ENCODE measurements around the gene RIMS4.

RIMS4 gene

DNA sequence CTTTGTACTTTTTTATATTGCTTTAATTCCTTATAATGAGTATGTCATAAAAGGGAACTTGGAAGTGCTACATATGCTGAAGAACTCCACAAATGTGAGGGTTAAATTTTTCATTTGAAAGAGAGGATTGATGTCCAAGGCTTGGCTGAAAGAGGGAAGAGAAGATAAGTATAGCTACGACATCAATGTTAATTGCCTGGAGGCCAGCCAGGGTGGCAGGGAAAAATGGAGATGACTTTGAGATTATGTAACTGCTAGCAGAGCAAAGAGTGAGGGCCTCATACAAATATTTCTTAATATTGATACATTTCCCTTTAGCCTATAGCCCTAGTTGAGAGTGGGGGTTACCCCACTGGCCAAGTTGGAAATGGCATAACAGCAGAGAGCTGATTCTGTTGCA is 24.8 kb upstream of the RIMS4 start:
- no peak overlapping the region for H3K4me3 ChIP-seq (ENCODE audit: low read length)
- no peaks in the 10 kb centered on the region for H4K20me1 ChIP-seq (ENCODE audit: control insufficient read depth, insufficient read depth, low read depth, low read length)
- no peaks in the 10 kb centered on the region for H3K9me3 ChIP-seq (ENCODE audit: control insufficient read depth, insufficient read depth, low read length)
- peaks cover 44% of the 10 kb centered on the region for H3K27me3 ChIP-seq (ENCODE audit: control insufficient read depth, low read length)
- no peaks in the 10 kb centered on the region for H3K4me1 ChIP-seq (ENCODE audit: control insufficient read depth, low read length)
- no peaks in the 10 kb centered on the region for H3K36me3 ChIP-seq (ENCODE audit: control insufficient read depth, low read length)
- H3K4me2 ChIP-seq (ENCODE audit: low read length), result no peak overlapping the region
- no peak overlapping the region for H3K27ac ChIP-seq (ENCODE audit: low read depth, low read length)
- H3K9me2 ChIP-seq (replicated peaks; ENCODE audit: control insufficient read depth, low read length), result no peaks in the 10 kb centered on the region
- no peaks in the 10 kb centered on the region for H3K79me2 ChIP-seq (ENCODE audit: control insufficient read depth, low read length)
- TF ChIP-seq EZH2phosphoT487 (IDR thresholded peaks at IDR 0.05; ENCODE audit: borderline replicate concordance, low read length), result no peak
- TF ChIP-seq, protein P1, sequence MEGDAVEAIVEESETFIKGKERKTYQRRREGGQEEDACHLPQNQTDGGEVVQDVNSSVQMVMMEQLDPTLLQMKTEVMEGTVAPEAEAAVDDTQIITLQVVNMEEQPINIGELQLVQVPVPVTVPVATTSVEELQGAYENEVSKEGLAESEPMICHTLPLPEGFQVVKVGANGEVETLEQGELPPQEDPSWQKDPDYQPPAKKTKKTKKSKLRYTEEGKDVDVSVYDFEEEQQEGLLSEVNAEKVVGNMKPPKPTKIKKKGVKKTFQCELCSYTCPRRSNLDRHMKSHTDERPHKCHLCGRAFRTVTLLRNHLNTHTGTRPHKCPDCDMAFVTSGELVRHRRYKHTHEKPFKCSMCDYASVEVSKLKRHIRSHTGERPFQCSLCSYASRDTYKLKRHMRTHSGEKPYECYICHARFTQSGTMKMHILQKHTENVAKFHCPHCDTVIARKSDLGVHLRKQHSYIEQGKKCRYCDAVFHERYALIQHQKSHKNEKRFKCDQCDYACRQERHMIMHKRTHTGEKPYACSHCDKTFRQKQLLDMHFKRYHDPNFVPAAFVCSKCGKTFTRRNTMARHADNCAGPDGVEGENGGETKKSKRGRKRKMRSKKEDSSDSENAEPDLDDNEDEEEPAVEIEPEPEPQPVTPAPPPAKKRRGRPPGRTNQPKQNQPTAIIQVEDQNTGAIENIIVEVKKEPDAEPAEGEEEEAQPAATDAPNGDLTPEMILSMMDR (IDR thresholded peaks at IDR 0.05; ENCODE audit: low read depth, low read length, poor library complexity, severe bottlenecking), result no peak
- no peaks in the 10 kb centered on the region for H3F3A ChIP-seq (ENCODE audit: control insufficient read depth, insufficient read depth)

DNA sequence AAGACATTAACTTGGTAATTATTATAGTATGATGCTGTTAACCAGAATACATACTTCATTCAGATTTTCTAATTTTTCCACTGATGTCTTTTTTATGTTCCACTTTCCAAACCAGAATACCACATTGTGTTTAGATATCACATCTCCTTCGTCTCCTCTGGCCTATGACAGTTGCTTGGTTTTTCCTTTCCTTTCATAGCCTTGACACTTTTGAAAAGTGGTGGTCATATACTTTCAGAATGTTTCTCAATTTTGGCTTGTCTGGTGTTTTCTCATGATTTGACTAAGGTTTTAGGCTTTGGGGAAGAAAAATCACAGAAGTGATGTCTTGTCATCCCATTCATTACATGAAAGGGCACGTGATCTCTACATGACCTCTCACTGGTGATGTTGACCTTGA is 24.3 kb upstream of the RIMS4 start:
- Histone ChIP-seq H3K9me3 (ENCODE audit: control insufficient read depth, insufficient read depth, low read length) (no peaks in the 10 kb centered on the region), H3K27me3 (ENCODE audit: control insufficient read depth, low read length) (peaks cover 48% of the 10 kb centered on the region), H4K20me1 (ENCODE audit: control insufficient read depth, insufficient read depth, low read depth, low read length) (no peaks in the 10 kb centered on the region), H3K4me3 (ENCODE audit: low read length) (no peak overlapping the region), H3K4me2 (ENCODE audit: low read length) (no peak overlapping the region), H3K9me2 (replicated peaks; ENCODE audit: control insufficient read depth, low read length) (no peaks in the 10 kb centered on the region), H3K4me1 (ENCODE audit: control insufficient read depth, low read length) (no peaks in the 10 kb centered on the region), H3K36me3 (ENCODE audit: control insufficient read depth, low read length) (no peaks in the 10 kb centered on the region), H3F3A (ENCODE audit: control insufficient read depth, insufficient read depth) (no peaks in the 10 kb centered on the region), H3K27ac (ENCODE audit: low read depth, low read length) (no peak overlapping the region), H3K79me2 (ENCODE audit: control insufficient read depth, low read length) (no peaks in the 10 kb centered on the region)
- no peak for TF ChIP-seq EZH2phosphoT487 (IDR thresholded peaks at IDR 0.05; ENCODE audit: borderline replicate concordance, low read length)
- TF ChIP-seq, protein P1 (IDR thresholded peaks at IDR 0.05; ENCODE audit: low read depth, low read length, poor library complexity, severe bottlenecking), result no peak

DNA sequence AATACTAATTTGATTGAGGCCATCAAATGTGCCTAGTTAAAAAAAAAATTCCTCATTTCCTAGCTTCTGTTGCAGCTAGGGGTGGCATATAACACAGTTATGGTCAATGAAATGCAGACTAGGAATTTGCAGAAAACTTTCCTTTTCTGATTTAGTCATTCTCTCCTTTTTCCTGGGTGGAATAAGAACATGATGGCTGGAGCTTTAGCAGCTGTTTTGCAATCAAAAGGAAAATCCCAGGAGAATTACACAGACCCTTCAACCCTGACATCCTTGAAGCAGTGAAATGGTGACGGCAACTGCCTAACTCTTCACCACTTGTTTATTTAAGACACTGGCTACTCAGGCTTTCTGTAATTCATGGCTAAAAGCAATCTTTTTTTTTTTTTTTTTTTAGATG is 23.1 kb upstream of the RIMS4 start:
- no peak overlapping the region for H3K4me3 ChIP-seq (ENCODE audit: low read length)
- no peaks in the 10 kb centered on the region for H3K4me1 ChIP-seq (ENCODE audit: control insufficient read depth, low read length)
- H3K9me2 ChIP-seq (replicated peaks; ENCODE audit: control insufficient read depth, low read length), result no peaks in the 10 kb centered on the region
- no peaks in the 10 kb centered on the region for H3F3A ChIP-seq (ENCODE audit: control insufficient read depth, insufficient read depth)
- TF ChIP-seq EZH2phosphoT487 (IDR thresholded peaks at IDR 0.05; ENCODE audit: borderline replicate concordance, low read length), result no peak
- TF ChIP-seq, protein P1 (IDR thresholded peaks at IDR 0.05; ENCODE audit: low read depth, low read length, poor library complexity, severe bottlenecking), result no peak
- H3K27ac ChIP-seq (ENCODE audit: low read depth, low read length), result no peak overlapping the region
- no peaks in the 10 kb centered on the region for H3K9me3 ChIP-seq (ENCODE audit: control insufficient read depth, insufficient read depth, low read length)
- H4K20me1 ChIP-seq (ENCODE audit: control insufficient read depth, insufficient read depth, low read depth, low read length), result no peaks in the 10 kb centered on the region
- H3K36me3 ChIP-seq (ENCODE audit: control insufficient read depth, low read length), result no peaks in the 10 kb centered on the region
- H3K27me3 ChIP-seq (ENCODE audit: control insufficient read depth, low read length), result peaks cover 53% of the 10 kb centered on the region
- no peak overlapping the region for H3K4me2 ChIP-seq (ENCODE audit: low read length)
- no peaks in the 10 kb centered on the region for H3K79me2 ChIP-seq (ENCODE audit: control insufficient read depth, low read length)

DNA sequence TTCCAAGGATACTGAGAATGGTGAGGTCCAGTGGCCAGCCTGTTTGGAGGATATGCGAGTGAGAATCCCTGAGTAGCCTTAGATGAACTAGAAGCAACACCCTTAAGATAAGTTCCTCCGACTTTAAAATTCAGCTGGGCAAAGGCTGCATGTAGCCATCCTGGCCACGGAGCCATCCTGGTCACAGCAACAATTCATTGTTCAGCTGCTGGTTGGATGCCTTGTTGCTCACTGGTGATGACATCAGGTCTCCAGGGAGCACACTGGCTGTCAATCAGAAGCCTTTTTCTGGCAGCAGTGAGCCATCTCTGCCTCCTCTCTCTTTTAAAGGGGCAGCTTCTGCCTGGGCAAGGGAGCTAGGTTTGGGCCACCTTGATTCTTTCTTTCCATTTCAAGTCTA is 22.4 kb upstream of the RIMS4 start:
- no peaks in the 10 kb centered on the region for H3F3A ChIP-seq (ENCODE audit: control insufficient read depth, insufficient read depth)
- H3K36me3 ChIP-seq (ENCODE audit: control insufficient read depth, low read length), result no peaks in the 10 kb centered on the region
- no peaks in the 10 kb centered on the region for H3K4me1 ChIP-seq (ENCODE audit: control insufficient read depth, low read length)
- no peaks in the 10 kb centered on the region for H3K9me3 ChIP-seq (ENCODE audit: control insufficient read depth, insufficient read depth, low read length)
- peaks cover 50% of the 10 kb centered on the region for H3K27me3 ChIP-seq (ENCODE audit: control insufficient read depth, low read length)
- no peaks in the 10 kb centered on the region for H4K20me1 ChIP-seq (ENCODE audit: control insufficient read depth, insufficient read depth, low read depth, low read length)
- H3K27ac ChIP-seq (ENCODE audit: low read depth, low read length), result no peak overlapping the region
- TF ChIP-seq EZH2phosphoT487 (IDR thresholded peaks at IDR 0.05; ENCODE audit: borderline replicate concordance, low read length), result no peak
- TF ChIP-seq, protein P1 (IDR thresholded peaks at IDR 0.05; ENCODE audit: low read depth, low read length, poor library complexity, severe bottlenecking), result no peak
- H3K4me2 ChIP-seq (ENCODE audit: low read length), result no peak overlapping the region
- no peak overlapping the region for H3K4me3 ChIP-seq (ENCODE audit: low read length)
- no peaks in the 10 kb centered on the region for H3K79me2 ChIP-seq (ENCODE audit: control insufficient read depth, low read length)
- H3K9me2 ChIP-seq (replicated peaks; ENCODE audit: control insufficient read depth, low read length), result no peaks in the 10 kb centered on the region

Measured in DOHH2 (cell line).